GM21529 (cell line): ENCODE data around the gene SPRY2.

ENCODE experiments used
- ATAC-seq: cut with Tn5 transposase; IDR thresholded peaks from one replicate; pipeline ENCODE4 v1.9.1; 2021; ENCODE audit not compliant: unreplicated experiment

SPRY2 gene, protein sequence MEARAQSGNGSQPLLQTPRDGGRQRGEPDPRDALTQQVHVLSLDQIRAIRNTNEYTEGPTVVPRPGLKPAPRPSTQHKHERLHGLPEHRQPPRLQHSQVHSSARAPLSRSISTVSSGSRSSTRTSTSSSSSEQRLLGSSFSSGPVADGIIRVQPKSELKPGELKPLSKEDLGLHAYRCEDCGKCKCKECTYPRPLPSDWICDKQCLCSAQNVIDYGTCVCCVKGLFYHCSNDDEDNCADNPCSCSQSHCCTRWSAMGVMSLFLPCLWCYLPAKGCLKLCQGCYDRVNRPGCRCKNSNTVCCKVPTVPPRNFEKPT

DNA sequence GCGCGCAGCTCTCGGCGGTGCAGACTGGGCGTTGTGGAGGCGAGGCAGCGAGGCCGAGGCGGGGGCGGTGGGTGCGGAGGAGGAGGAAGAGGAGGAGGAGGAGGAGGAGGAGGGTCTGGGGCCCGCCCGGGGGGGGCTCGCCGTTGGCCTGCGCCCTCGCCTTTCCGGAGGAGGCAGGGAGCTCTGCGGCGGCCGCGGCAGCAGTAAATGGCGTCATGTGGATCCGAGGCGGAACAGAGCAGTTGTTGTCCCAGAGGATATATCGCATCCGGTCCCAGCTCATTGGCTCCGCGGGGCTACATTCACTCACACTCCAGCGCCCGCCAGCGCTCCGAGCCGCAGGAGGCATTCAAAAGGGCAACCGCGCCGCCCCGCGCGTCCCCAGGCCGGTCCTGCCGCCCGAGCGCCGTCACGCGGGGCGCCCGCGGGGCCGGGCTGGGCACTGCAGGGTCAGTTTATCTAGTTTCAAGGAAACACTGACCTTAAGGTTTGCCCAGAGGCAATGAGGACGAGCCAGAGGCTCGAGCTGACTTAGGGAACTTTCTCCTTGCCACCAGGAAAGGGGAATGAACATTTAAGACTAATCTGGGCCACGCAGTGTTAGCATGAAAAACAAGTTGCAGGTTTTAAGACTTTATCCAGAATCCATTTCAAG, at the start of gene SPRY2:
Gene SPRY2, minus strand, starts transcription at position 26 of the 655 bp plus-strand sequence. CDS start 3,421 bp downstream, outside the sequence.
- ATAC-seq: peak; percentile 60

DNA sequence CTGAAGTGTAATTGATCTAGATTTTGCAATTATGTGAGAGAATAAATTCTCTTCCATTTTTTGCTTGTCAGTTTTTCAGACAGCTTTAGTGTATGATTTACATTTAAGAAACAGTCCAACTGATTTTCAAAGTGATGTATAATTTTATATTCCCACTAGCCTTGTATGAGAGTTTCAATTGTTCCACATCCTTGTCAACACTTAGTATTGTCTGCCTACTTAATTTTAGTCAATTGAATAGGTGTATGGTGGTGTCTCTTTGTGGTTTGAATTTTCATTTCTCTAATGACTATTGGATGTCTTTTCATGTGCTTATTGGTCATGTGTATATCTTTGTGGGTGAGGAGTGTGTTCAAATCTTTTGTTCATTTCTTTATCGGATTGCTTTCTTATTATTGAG, 49.4 kb upstream of the SPRY2 start:
- ATAC-seq: no peak

DNA sequence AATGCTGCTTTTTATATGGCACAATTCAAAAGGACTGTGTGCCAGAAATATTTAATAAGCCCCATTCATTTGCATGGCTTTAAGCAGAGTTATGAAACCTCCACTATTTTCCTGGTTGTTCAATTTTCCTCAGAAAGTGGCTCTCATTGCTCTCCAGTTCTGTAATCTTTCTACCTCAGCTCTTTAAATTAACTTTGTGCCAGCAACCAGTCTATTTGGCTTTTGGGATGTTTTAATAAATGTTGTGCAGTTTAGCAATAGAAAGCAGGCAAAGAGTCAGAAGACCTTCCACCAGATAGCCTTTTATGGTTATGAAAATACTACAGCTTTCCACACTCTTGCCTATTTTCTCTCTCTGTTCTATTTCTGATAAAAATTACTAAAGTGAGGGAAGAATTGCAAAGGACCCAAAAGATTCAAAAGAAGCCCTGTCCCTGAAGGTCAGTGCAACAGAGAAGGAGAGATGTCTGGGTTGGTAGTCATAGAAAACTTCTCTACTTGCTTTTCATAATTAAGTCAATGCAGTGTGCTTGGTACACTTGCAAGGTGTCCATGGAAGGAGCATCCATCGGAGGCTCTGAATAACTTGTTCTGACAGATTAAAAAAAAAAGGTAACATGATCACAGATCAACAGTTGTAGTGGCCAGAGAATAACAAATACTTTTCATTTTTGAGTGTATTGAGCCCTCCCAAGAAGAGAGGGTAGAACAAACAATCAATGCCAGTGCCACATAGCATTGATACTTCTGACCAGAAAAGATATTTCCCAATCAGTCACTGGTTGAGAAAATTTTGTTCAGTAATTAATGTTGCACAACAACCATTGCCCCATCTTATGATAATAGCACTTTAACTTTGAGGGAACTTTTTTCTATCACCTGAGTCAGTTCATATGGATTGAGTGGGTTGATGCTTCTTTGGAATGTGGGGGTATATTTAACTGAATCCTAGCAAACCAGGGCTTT, 48.4 kb upstream of the SPRY2 start:
- no peak for ATAC-seq

DNA sequence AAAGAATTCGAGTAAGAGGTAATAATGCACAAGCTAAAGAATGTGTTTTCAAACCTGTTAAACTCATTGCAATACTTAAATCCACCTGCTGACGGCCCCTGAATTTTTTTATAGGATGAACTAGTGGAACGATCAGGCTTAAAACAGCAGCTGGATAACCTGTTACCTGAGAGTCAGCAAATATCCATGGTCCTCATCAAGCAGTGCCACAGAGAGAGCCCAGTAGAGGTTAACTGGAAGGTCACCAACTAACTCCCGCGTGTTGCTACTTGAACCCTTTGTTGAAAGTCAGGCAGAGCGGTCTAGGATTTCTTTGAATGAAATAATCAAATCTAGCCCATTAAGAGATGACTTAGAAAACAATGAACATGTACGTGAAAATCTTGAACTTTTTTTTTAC, 47.6 kb upstream of the SPRY2 start:
- no peak for ATAC-seq

DNA sequence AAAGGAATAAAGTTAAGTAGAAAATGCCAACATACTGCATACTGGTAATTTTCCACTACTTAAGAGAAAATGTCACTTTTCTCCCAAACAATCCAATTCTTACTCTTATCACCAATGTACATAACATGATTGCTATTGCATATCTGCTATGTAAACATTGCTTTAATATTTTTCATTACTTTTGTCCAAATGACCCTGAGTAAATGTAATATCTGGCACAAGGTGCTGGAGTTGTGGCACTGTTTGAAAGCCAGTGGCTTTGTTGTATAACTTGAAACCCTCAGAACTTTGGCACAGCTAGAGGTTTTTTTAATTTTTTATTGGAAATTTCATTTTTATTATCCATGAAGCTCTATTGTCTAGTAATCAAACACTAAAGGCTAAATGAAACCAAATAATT, 45.7 kb upstream of the SPRY2 start:
- ATAC-seq: no peak

DNA sequence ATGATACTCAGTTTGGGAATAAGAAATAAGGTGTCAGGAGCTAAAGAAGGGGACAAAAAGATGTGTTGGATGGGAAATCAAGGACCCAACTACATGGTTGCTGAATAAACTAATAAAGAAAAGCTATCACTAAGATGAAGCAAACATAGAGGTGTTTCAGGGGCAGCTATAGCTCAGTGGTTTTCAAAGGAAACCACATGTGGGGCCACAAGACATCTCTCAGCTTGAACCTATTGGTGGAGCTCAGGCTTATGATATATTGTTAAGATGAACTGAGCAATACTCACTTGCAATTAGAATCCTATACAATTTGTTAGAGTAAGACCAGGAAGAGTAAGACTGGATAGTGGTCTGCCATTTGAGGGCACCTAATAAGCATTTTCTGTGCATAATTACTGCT, 45.1 kb upstream of the SPRY2 start:
- ATAC-seq: no peak

DNA sequence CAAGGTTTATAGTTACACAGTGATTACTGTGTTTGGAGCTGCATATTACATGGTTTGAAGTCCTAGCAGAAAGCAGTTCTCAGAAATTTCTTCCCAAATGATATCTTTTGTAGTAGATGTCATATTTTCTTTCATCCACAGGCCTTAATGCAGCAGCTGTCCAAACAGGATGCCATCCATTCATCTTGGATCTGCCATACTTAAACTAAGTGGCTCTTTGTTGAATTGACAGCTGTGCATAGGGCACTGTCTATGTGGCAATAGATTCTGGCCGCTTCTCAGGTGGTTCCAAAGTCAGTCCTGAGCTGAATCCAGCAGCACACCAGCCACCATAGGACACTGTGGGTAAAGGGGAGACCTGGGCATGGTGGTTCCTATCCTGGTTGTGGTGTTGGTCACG, 41.6 kb upstream of the SPRY2 start:
- no peak for ATAC-seq

DNA sequence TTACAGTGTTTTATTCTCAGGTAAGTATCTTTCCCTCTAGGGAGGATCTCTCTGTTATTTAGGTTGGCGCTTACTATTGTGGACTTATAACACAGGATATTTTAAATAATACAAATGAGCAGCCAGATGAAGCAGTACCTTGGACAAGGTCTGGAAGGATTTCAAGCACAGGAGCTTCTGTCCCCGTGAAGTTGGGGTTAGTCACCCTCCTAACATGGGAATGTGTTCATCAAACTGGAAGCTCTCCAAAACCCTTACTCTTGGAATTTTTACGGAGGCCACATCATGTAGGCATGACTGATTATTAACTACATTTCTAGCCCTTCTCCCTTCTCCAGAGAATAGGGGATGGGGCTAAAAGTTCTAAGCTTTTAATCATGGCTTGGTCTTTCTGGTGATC, 38.3 kb upstream of the SPRY2 start:
- no peak for ATAC-seq

DNA sequence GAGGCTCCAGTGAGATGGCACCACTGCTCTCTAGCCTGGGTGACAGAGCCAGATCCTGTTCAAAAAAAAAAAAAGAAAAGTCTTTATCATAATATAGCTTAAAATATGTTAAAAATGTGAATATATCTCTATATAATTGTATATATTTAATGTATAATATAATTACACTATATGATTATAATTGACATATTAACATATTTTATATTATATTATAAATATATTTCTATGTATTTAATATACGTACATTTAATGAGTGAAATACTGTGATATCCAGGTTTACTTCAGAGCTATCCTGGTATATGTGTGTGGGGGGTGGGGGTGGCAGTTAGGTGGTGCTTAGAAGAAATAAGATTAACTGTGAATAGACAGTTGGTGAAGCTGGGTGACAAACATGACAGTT, 35.6 kb upstream of the SPRY2 start:
- ATAC-seq: no peak

DNA sequence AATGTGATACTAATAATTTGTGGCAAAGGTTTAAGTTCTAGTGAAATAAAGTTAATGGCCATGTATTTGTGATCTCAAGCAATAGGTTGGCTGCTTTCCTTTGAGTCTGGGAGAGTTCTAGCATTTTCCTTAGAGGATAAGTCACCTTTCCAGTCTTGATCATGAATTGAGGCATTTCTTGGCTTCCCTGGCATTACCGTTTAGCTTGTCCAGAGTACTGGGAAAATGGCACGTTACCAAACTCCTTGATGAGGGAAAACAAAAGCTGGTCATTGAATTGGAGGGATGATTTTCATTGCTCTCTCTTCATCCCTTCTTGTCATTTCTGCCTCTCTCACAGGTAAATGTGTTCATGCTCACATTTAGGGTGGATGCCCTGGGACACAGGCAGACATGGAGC, 34.0 kb upstream of the SPRY2 start:
- ATAC-seq: no peak

DNA sequence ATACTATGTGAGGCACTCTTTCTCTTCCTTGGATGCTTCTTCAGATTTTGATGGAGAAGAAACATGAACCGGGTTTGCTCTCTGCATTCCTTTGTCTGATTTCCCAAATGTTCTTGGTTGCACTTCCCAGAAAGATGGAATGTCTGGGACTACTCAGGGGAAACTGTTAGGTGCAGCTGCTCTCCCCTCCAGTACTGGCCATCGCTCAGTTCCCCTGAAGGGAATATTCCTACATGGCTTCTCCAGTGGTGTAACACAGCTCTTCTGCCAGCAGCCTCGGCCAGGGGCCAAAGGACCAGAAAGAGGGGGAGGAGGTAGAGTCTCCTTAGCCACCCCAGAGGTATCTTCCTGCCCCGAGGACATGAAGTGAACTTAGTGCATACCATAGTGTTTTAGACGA, 33.5 kb upstream of the SPRY2 start:
- no peak for ATAC-seq

DNA sequence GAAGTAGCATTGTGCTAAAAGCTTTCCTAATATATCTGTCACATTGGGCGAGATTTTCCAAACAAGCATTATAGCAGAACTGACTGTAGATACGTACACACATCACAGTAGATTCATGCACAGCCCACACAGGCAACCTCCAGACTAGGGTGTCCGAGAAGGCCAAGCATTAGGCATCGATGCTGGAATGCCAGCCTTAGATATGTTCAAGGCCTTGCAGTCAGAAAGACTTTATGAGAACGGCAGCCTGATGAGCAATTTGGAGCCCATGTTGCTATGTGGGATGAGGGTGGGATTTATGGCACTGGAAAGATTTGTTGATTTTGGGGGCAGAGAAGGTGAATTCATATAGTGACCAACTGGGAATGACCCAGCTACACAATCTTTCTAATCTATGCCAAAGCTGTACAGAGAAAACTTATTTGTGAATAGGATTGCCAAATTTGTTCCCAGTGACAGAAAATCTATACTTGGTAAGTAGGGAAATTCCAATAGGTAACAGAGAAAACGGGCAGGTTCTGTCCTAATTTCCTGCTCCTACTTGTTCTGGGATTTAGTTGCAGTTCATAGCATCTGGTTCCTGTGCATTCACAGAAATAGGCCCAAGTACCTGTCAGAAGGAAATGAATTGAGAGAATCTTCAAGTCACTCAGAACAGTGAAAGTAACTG, 31.0 kb upstream of the SPRY2 start:
- no peak for ATAC-seq

DNA sequence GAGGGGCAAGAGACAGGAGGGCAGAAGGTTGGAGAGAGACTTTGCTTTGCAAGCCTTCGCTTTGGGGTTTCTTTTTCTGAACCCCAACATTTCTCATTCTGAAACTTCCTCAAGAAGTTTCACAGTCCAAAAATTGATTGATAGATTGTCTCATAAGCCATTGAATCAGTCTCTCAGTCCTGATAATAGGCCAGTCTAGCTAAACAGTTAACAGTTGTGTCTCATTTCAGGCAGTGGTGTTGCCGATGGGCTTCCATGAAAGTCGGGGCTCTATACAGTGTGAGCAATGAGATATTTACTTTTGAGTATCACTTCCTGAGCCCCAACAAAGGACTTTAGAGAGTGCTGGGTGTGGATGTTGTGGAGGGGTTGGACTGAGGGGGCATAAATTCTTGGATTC, 26.5 kb upstream of the SPRY2 start:
- no peak for ATAC-seq

DNA sequence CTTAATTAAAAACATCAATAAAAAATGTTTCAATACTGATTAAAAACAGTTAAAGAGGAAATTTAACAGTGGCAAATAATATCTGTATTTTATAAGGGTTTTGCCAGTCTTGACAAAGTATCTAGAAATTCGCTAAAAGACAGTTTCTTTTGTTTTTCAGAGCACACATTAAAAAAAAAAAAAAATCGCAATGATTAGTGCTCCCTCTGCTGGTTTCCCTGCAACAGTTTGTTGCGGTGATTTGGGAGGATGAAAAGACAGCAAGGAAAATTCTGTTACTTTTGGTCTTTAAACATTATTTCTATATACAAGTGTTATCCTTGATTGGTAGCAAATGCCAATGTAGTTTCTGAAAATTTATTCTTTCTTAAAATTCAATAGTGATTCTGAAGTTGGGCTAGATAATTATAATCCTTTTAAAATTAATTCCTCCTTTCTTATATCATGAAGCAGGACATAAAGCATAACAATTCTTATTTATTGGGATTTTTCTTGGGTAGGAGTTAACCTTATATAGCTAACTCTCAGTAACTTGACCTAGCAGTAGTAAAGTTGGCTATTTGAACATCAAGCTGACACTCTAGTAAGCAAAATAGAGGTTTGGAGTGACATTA, 23.1 kb upstream of the SPRY2 start:
- ATAC-seq: no peak

DNA sequence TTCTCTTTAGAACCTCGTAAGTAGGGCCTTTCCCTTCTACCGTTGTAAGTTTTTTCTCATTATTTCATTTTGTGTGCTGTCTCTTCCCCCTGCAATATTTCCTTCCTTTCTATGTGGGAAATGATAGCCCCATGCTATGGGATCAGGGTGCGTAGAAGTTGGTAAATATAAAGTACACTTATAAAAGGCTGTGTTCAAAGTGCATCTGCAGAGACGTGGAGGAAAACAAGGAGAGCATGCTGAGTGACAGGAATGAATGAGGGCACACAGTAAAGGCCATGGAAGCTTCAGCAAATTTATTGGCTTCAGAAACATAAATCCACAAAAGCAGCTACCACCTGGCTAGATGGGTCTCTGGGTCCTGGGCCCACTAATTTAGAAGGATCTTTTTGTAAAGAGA, 21.6 kb upstream of the SPRY2 start:
- ATAC-seq: no peak

DNA sequence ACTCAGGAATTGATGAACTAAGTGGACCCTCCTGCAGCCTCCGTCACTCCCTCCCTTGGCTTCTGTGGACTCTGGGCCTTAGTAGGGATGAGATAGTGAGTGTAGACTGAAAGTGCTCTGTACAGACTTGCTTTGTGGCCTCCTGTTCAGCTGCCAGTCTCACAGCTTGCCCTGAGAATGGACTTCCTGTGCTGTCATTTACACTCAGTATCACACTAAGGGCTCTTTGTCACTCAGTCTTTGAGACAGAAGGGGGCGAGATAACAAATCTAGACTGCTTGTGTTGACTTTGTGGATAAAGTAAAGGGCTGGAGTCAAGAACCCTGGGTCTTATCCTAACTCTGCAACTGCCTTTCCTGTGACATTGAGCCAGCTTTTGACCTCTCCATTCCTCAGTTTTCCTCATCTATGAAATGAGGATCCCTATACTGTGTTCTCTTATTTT, 21.0 kb upstream of the SPRY2 start:
- ATAC-seq: peak; percentile 67

DNA sequence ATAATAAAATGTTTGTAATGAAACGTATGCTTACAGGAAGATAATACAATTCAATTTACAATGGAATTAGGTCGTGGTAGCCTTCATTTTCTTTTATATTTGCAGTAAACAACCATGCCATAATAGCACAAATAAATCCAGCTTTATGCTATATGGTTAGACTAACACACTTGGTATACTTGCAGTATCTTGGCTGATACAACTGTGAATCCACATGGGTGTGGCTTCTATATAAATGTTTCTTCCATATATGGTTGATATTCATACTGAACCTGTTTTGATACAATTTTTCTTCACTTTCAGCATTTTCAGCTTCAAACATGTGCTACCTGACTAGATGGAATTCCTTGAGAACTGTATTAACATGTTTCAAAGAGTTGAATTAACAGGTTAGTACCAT, 20.4 kb upstream of the SPRY2 start:
- no peak for ATAC-seq

DNA sequence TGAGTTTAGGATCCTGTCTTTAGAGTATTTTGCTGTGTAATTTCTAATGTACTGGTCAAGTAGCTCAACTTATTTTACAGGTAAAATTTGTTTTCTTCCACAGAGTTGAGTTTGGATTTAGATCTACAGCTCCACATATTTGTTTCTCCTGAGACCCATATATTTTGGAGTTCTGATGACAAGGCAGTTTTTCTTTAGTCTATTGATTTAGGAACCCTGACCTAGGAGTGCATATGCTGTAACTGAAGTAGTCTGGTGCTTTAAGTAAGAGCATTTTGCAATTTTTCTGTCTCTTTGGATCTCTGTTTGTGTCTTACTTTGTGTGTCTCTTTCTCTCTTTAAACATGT, 19.5 kb upstream of the SPRY2 start:
- ATAC-seq: no peak

DNA sequence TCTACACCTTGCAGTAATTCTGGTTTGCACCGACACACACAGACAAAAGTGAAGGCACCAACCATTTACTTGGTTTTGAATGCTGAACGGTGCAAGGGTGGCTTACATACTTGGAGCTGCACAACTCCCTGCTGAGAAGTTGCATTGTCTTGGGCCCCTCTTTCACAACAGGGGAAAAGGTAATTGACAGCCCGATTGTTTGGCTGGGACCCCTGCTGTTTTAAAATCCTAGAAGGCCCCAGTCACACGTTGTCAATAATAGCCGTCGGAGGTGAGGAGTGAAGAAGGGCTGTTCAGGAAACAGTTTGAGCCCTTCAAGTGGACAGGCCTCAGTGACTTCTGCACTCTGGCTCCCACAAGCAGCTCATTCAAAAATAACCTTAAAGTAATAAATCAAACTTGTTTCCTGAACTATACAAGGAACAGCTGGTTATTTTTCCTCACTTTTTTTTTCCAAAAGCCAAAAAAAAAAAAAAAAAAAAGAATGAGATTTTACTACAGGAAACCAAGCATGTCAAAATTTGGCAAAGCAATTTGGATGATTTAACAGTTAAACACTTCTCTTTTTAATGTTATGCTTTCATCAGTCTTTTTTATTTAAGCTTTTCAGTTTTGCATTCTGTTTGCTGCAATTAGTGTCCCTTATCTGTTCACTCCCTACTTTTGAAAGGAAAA, 19.0 kb upstream of the SPRY2 start:
- ATAC-seq: no peak

DNA sequence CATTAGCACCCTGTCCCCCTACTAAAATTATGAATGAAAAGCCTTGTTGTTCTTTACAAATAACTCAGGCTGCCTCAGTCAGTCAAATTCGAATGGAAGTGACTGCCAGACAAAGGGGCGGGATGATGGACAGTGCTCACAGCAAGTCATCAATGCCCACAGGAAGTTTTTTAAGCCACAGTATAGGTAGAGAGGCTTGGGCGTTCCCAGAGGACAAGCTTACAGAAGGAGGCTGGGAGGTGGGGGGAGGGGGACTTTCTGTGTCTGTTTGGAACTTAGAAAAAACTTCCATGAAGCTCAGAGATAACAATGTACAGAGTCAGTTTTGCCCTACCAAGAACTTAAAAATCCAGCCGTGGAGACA, 18.5 kb upstream of the SPRY2 start:
- no peak for ATAC-seq
